K562 (cell line): Measurements from ENCODE around the gene OSBPL1A. TPM values are rescaled to one million over a fixed set of nuclear protein-coding genes. Genes with fewer than 3 reads are reported as not detected.

Experiments used
- ATAC-seq: fragments of 200-7000 bp; cut with Tn5 transposase; 3 replicates; pipeline ENCODE4 v1.9.1; 2020; ENCODE audit warnings: moderate library complexity
- BruUV-seq: library from RNA; stranded (reverse); fragments of 400-500 nt; replicated peaks from 2 replicates; lab custom pipeline; 2021; lab: Mats Ljungman, UMichigan
- CTCF ChIA-PET: fragments of 300-600 bp; formaldehyde crosslinking; extraction: SDS; loops from one replicate; lab custom pipeline; 2021; ENCODE audit warnings: low intra/inter-chr PET ratio; lab: Yijun Ruan, JAX
- POLR2A ChIA-PET: fragments of 300-600, 350-650 bp; sonication (Branson Sonifier 250); formaldehyde crosslinking; extraction: SDS; loops from one replicate; lab custom pipeline; 2021; ENCODE audit warnings: antibody characterized with exemption, inconsistent platforms; lab: Yijun Ruan, JAX
- DNase-seq, 4 experiments: peaks; one replicate each; pipeline versions ENCODE4 v3.0.0 to v3.0.0-alpha.2; 2011 to 2018; ENCODE audit warnings: low spot score in 3 of 4, mixed read lengths in 3 of 4; ENCODE audit errors: extremely low read depth in 1 of 4
- FAIRE-seq: peaks from 2 replicates; lab custom pipeline; 2011; peaks lifted over from hg19 to GRCh38; lab: Jason Lieb, UNC
- H2AFZ ChIP-seq: 2 replicates; pipeline ENCODE4 v1.6.0; 2011; ENCODE audit warnings: low read depth, low read length, control low read depth, inconsistent platforms
- H3K27ac ChIP-seq: fragments of 200-600 bp; 3 replicates; pipeline ENCODE4 v1.8.0; 2011; ENCODE audit warnings: low read depth, mild to moderate bottlenecking, control low read depth, inconsistent platforms, low read length, moderate library complexity, mixed read lengths; ENCODE audit errors: extremely low read depth
- H3K27me3 ChIP-seq, 2 experiments: fragments of 300-600 bp in 1 of 2; 2 replicates in 1 of 2; 3 replicates in 1 of 2; pipeline versions ENCODE4 v1.6.0 to v1.8.0; 2011; ENCODE audit warnings: inconsistent platforms in 2 of 2, low read length in 2 of 2, mild to moderate bottlenecking in 1 of 2, mixed read lengths in 1 of 2, moderate library complexity in 1 of 2; ENCODE audit not compliant: control insufficient read depth in 2 of 2, insufficient read depth in 2 of 2
- H3K36me3 ChIP-seq: fragments of 300-600 bp; 3 replicates; pipeline ENCODE4 v1.8.0; 2011; ENCODE audit warnings: mild to moderate bottlenecking, low read length, inconsistent platforms; ENCODE audit not compliant: control insufficient read depth, insufficient read depth
- H3K4me1 ChIP-seq, 2 experiments: fragments of 200-600 bp in 1 of 2; replicated peaks in 1 of 2; 2 replicates in 1 of 2; 3 replicates in 1 of 2; pipeline versions ENCODE4 v1.5.1 to v1.8.0; 2011; ENCODE audit warnings: inconsistent platforms in 2 of 2, low read length in 2 of 2, mild to moderate bottlenecking in 1 of 2, mixed read lengths in 1 of 2, moderate library complexity in 1 of 2; ENCODE audit not compliant: control insufficient read depth in 2 of 2, insufficient read depth in 2 of 2
- H3K4me2 ChIP-seq: 2 replicates; pipeline ENCODE4 v1.6.1; 2011; ENCODE audit warnings: low read length, control low read depth, inconsistent platforms, mixed read lengths; ENCODE audit not compliant: insufficient read depth
- H3K4me3 ChIP-seq: fragments of 200-600 bp; sonication (generic), shearing (Covaris generic); 2 replicates; pipeline ENCODE4 v1.5.1; 2016; ENCODE audit warnings: control low read depth, inconsistent platforms
- H3K79me2 ChIP-seq: fragments of 200-600 bp; 3 replicates; pipeline ENCODE4 v1.8.0; 2011; ENCODE audit warnings: low read length, inconsistent platforms; ENCODE audit not compliant: control insufficient read depth, insufficient read depth
- H3K9ac ChIP-seq, 2 experiments: 2 replicates each; pipeline versions ENCODE4 v1.6.0 to v1.6.1; 2011; ENCODE audit warnings: low read depth in 2 of 2, low read length in 2 of 2, control low read depth in 1 of 2, inconsistent platforms in 1 of 2, mild to moderate bottlenecking in 1 of 2, mixed read lengths in 1 of 2; ENCODE audit not compliant: insufficient read depth in 1 of 2
- H3K9me1 ChIP-seq: one replicate; pipeline ENCODE4 v1.6.0; 2011; ENCODE audit warnings: inconsistent platforms, mild to moderate bottlenecking, low read length, moderate library complexity; ENCODE audit not compliant: control insufficient read depth, insufficient read depth
- H3K9me3 ChIP-seq: replicated peaks from 2 replicates; pipeline ENCODE4 v1.5.1; 2011; ENCODE audit warnings: low read depth, low read length, inconsistent platforms; ENCODE audit not compliant: control insufficient read depth, insufficient read depth
- H4K20me1 ChIP-seq: replicated peaks from 2 replicates; pipeline ENCODE4 v1.6.1; 2011; ENCODE audit warnings: low read length, inconsistent platforms, mixed read lengths; ENCODE audit not compliant: control insufficient read depth, insufficient read depth
- MAFF ChIP-seq: IDR thresholded peaks from 2 replicates; pipeline ENCODE4 v1.6.1; 2012; ENCODE audit warnings: low read length, improper control_type of control experiment
- MAFG ChIP-seq: fragments of 450-650 bp; conservative IDR thresholded peaks from 2 replicates; pipeline ENCODE4 v1.6.1; 2016; ENCODE audit warnings: missing genetic modification characterization, missing compliant biosample characterization
- NFIC ChIP-seq: fragments of 450-650 bp; IDR thresholded peaks from 2 replicates; pipeline ENCODE4 v1.6.1; 2017; ENCODE audit warnings: mild to moderate bottlenecking, inconsistent platforms
- PTBP1 ChIP-seq: fragments of 200-400 bp; formaldehyde crosslinking; IDR thresholded peaks from 2 replicates; pipeline ENCODE4 v1.6.1; 2017; ENCODE audit warnings: low read depth, low read length
- TBP ChIP-seq: optimal IDR thresholded peaks from 2 replicates; pipeline ENCODE3; 2011; ENCODE audit warnings: low read depth, low read length, improper control_type of control experiment
- ZNF316 ChIP-seq: fragments of 450-650 bp; IDR thresholded peaks from 2 replicates; pipeline ENCODE4 v1.6.1; 2016
- WGBS: fragments of 100-300 bp; shearing (Covaris generic); methylation state at CpG from one replicate; pipeline ENCODE4 v1.1.6; 2016; ENCODE audit warnings: low coverage, mixed read lengths; ENCODE audit not compliant: insufficient coverage; ENCODE audit errors: missing lambda C conversion rate; 5-methylcytosine and 5-hydroxymethylcytosine counted together
- in situ Hi-C: fragments of 300-500 bp; cut with MboI; formaldehyde crosslinking; loops from 4 replicates; pipeline ENCODE4 v1.15.0; 2018; ENCODE audit warnings: inconsistent platforms, mixed read lengths
- intact Hi-C: fragments of 100-400 bp; cut with micrococcal nuclease; formaldehyde crosslinking; loops from 2 replicates; pipeline ENCODE4 v1.14.2; 2022
- polyA plus RNA-seq, 8 experiments: library from polyadenylated mRNA; depleted of rRNA in 4 of 8; stranded (reverse) in 5 of 8; unstranded in 3 of 8; fragments of >200 nt; fragmentation: Nextera tagmentation in 2 of 8; fragmentation: Illumina TruSeq in 1 of 8; extraction: Ambion mirVana in 2 of 8; extraction: Trizol in 1 of 8; gene quantifications; 2 replicates each; pipeline versions ENCODE4 v1.2.1 to v1.2.3, GENCODE V29; 2011 to 2014; ENCODE audit warnings: inconsistent platforms in 1 of 8, missing spikeins in 1 of 8
- total RNA-seq, 7 experiments: library from RNA; depleted of rRNA in 6 of 7; stranded (reverse); fragments of >200 nt in 6 of 7; fragmentation: Illumina TruSeq in 2 of 7; extraction: Trizol in 2 of 7; gene quantifications; 2 replicates each; pipeline versions ENCODE4 v1.2.1 to v1.2.3, GENCODE V29; 2011 to 2021; ENCODE audit warnings: low replicate concordance in 1 of 7

OSBPL1A gene
- total and polyA plus RNA-seq, 9 of the 15 experiments (the other 6 are each of a cell fraction or from before 2014, with no cell fraction given), result 0.40 to 0.49 TPM; not detected in 7

GRCh38 chr18:24195296-24196053, 202.1 kb downstream of the OSBPL1A start:
- Histone ChIP-seq H3K36me3 (no peaks in the 10 kb centered on the region), H3K27ac (no peak overlapping the region), H4K20me1 (no peaks in the 10 kb centered on the region), H3K9ac (no peak overlapping the region), H3K4me3 (no peak overlapping the region), H3K27me3 (0 out of 5 replicates have a peak, but pooled peaks cover 0 to 4% of the 10 kb centered on the region in 2 experiments), H3K4me1 (no peaks in the 10 kb centered on the region), H3K9me3 (no peaks in the 10 kb centered on the region), H3K9me1 (no peaks in the 10 kb centered on the region), H3K4me2 (no peak overlapping the region), H3K79me2 (no peaks in the 10 kb centered on the region), H2AFZ (no peak overlapping the region)
- ChIA-PET POLR2A (no interaction called here), CTCF (no interaction called here)
- in situ Hi-C loops, result no loop called here
- no TSS peak for BruUV-seq
- no peak for DNase-seq
- WGBS, result under 1% methylated on average over 9 of the region's 9 CpGs
- FAIRE-seq, result no peak
- intact Hi-C loops, result no loop called here
- ATAC-seq, result no peak
- peak; percentile 36; the same call in 1 of the 2 replicates for TF ChIP-seq MAFF
- no peak for TF ChIP-seq PTBP1
- TF ChIP-seq ZNF316, result peak; percentile 65
- no peak for TF ChIP-seq TBP
- TF ChIP-seq MAFG (tag), result peak; percentile 49

GRCh38 chr18:24190590-24190989, 207.0 kb downstream of the OSBPL1A start:
- POLR2A ChIA-PET, result interaction anchor here (0.6 to 1.7 kb wide), 3 partner anchors 11 to 1568 kb away, joined by 3 read pairs; no protein-coding TSS in a partner anchor
- H3K9ac ChIP-seq, result no peak overlapping the region
- no peak for DNase-seq
- no peaks in the 10 kb centered on the region for H3K36me3 ChIP-seq
- TF ChIP-seq PTBP1 (no peak), NFIC (peak; percentile 17; the same call in 1 of the 2 replicates)
- H3K4me2 ChIP-seq, result no peak overlapping the region
- H3K4me3 ChIP-seq, result no peak overlapping the region
- peaks cover 0 to 7% of the 10 kb centered on the region in 2 experiments; a peak in 2 of 5 replicates for H3K27me3 ChIP-seq
- H3K9me3 ChIP-seq, result no peaks in the 10 kb centered on the region
- no peaks in the 10 kb centered on the region for H3K79me2 ChIP-seq
- no peak overlapping the region for H3K27ac ChIP-seq
- WGBS, result 5% methylated on average over 2 of the region's 2 CpGs
- H4K20me1 ChIP-seq, result no peaks in the 10 kb centered on the region
- ATAC-seq, result no peak
- no peaks in the 10 kb centered on the region for H3K9me1 ChIP-seq
- in situ Hi-C loops, result no loop called here
- BruUV-seq, result no TSS peak
- intact Hi-C loops, result no loop called here
- no peaks in the 10 kb centered on the region for H3K4me1 ChIP-seq
- H2AFZ ChIP-seq, result no peak overlapping the region
- CTCF ChIA-PET, result no interaction called here
- FAIRE-seq, result no peak
